Choroid plexus epithelial cell (primary cell): ENCODE data around the gene DLEC1.

Source experiments
- DNase-seq: peaks from one replicate; pipeline ENCODE4 v3.0.0-alpha.2; 2010; ENCODE audit warnings: low read depth
- H3K4me3 ChIP-seq: 2 replicates; pipeline ENCODE4 v1.5.1; 2011; ENCODE audit warnings: low read depth, mild to moderate bottlenecking, control low read depth, low read length, moderate library complexity
- TF ChIP-seq, protein P1 (sequence below): conservative IDR thresholded peaks from 2 replicates; pipeline ENCODE4 v1.5.1; 2011; ENCODE audit warnings: low read depth, mild to moderate bottlenecking, control low read depth, inconsistent platforms, low read length, moderate library complexity

The DLEC1 gene

DNA sequence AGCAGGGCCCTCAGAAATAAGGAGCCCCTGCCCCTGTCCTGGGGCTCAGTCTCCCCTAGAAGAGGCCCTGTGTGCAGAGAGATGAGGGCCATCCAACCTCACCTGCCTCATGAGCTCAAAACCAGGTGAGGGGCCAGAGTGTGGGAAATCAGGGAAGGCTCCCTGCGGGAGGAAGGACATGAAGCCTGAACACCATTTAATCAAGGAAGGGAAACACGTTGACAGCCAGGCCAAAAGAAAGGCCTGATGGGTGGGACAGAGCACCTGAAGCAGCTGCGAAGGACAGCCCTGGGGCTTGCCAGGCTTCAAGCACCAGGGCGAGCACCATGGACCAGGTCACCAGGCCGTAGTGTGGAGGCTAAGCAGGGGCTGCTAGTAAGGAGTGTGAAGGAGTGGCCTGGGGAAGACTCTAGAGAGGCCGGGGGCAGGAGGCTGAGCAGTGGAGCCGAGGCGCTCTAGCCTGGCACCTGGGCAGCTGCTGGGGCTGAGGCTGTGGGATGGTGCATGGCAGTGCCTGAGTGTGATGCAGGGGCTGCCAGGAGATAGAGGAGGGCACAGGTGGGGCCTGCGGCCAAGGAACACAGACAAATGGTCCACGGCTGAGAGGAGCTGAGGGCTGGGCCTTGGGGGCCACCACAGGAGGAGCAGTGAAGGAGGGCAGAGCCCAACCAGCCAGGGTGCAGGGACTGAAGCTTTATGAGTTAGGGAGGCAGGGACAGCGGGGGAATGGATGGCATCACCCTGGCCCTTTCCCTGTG, 81.9 kb downstream of the DLEC1 start:
- no peak overlapping the region for H3K4me3 ChIP-seq
- DNase-seq: no peak
- TF ChIP-seq, protein P1, sequence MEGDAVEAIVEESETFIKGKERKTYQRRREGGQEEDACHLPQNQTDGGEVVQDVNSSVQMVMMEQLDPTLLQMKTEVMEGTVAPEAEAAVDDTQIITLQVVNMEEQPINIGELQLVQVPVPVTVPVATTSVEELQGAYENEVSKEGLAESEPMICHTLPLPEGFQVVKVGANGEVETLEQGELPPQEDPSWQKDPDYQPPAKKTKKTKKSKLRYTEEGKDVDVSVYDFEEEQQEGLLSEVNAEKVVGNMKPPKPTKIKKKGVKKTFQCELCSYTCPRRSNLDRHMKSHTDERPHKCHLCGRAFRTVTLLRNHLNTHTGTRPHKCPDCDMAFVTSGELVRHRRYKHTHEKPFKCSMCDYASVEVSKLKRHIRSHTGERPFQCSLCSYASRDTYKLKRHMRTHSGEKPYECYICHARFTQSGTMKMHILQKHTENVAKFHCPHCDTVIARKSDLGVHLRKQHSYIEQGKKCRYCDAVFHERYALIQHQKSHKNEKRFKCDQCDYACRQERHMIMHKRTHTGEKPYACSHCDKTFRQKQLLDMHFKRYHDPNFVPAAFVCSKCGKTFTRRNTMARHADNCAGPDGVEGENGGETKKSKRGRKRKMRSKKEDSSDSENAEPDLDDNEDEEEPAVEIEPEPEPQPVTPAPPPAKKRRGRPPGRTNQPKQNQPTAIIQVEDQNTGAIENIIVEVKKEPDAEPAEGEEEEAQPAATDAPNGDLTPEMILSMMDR: no peak

DNA sequence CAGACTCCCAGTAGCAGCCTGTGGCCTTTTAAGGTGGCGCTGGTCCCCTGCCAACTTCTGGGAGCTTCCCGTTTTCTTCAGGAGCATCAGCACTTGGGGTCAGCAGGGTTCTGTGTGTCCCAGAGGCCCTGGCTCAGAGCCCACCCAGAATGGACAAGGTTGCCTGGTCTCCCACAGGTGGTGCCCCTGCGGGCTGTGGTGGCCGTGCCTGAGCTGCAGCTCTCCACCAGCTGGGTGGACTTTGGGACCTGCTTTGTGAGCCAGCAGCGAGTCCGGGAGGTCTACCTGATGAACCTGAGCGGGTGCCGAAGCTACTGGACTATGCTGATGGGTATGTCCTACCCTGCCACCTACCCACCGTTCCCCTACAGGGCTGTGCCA, 82.4 kb downstream of the DLEC1 start:
- no peak for DNase-seq
- TF ChIP-seq, protein P1: no peak
- no peak overlapping the region for H3K4me3 ChIP-seq

DNA sequence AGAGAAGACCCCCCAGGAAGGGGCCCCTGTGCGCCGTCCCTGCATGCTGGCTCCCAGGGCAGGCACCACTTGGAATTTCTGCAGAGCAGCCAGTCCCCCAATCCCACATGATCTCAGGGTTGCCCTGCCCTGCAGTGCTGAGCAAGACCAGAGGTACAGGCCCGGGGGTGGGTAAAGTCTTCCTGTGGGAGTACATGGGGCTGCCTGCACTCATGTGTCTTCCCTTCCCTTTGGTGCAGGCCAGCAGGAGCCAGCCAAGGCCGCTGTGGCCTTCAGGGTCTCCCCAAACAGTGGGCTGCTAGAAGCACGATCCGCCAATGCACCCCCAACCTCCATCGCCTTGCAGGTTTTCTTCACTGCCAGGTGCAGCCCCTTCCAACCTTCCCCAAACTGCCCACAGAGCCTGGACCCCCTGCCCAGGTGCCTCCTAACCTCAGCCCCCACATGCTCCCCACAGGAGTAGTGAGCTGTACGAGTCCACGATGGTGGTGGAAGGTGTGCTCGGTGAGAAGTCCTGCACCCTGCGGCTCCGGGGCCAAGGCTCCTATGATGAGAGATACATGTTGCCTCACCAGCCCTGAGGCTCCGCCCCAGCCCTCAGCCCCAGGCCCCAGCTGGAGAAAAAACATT, 82.9 kb downstream of the DLEC1 start:
- H3K4me3 ChIP-seq: no peak overlapping the region
- TF ChIP-seq, protein P1: no peak
- no peak for DNase-seq

DNA sequence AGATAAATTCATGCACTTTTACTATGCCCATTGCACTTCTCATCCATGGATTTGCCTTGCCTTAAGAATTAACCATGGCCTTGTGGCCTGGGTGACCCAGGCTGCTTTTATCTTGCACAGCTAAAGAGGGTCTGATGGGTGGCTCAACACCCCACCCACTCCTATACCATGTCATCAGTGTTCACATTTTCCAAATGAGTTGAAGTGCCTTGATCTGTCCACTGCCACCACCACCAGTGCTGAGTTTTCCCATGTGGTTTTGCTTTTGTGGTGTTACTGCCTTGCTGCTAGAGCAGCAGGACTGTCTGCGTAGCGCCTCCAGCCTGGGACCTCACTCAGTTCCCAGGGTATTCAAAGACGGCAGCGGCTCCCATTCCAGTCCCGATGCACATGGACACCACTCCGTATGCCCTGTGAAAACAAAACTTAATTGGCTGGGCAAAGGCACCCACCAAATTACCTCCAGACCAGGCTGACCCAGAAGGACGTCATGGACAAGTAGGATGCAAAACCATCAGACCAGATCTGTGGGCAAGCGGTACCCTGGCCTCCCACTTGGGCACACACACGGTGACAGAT, 83.8 kb downstream of the DLEC1 start:
- TF ChIP-seq, protein P1: no peak
- DNase-seq: no peak

DNA sequence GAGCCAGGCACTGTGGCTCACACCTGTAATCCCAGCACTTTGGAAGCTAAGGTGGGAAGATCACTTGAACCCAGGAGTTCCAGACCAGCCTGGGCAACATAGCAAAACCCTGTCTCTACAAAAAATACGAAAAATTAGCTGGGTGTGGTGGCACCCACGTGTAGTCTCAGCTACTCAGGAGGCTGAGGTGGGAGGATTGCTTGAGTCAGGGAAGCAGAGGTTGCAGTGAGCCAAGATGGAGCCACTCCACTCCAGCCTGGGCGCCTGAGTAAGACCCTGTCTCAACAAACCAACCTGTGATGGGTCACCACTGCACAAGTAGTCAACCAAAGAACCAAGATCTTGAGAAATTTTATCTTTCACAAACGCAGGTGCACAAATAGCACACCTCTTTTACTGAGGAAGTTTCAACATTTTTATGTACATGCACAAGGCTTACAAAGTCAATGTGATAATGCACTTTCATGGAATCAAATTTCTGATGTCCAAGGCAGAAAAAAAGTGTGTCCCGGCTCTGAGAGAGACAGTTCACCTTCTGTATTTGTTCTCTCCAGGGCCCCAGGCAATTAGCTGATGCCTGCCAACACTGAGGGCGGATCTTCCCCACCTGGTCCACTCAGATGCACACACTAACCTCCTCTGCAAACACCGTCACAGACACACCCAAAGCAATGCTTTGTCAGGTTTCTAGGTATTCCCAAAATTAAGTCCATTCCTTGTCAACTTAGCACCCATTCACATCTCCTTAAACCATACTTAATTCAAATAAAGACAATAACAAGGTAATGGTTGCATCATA, 85.5 kb downstream of the DLEC1 start:
- DNase-seq: no peak
- no peak overlapping the region for H3K4me3 ChIP-seq
- TF ChIP-seq, protein P1: no peak

More for the DNA sequence above, 83.8 kb downstream of the DLEC1 start:
- no peak overlapping the region for H3K4me3 ChIP-seq

DNA sequence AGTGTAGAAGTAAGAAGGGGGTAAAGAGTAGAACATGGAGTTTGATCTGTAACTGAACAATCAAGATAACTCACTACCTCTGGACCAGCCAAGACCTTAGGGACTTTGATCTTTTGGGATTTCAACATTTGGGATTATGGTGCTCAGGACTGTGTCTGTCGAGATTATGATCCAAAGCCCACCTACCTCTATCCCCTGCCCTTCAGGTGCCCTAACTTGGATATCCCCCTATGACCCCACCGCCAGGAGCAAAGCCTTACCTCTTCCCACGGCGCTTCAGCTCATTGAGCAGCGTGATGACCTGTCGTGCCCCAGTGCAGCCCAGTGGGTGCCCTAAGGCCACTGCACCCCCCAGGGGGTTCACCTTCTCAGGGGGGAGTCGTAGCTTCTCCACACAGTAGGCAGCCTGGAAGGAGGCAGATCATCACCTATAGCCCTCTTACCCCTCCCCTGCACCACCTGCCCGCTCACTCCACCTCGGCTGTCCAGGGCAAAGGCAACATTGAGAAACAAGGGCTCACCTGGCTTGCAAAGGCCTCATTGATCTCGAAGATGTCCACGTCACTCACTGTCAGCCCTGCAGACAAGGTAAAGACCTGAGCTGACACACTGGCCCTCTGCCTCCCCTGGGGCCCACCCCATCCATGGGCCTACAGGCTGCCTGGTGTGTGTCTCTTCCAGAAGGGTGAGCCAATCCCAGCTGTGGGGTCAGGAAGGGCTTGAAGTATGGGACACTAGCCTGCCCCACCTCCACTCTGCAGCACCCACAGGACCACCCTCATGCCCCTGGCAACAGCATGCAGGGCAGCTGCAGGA, 86.5 kb downstream of the DLEC1 start:
- TF ChIP-seq, protein P1: no peak
- H3K4me3 ChIP-seq: no peak overlapping the region
- no peak for DNase-seq
